ENCODE data around the gene C1orf159.
"Not testable (repeated sequence)": the region's sequence is repeated elsewhere in the genome, so short reads cannot be mapped to it uniquely, and the experiment has no call there.

C1orf159 gene

GRCh38 chr1:1058921-1059493 is 56.9 kb downstream of the C1orf159 start:
- no peaks in the 10 kb centered on the region for H3K9me3 Mint-ChIP-seq
- H3K27ac Mint-ChIP-seq: no peak overlapping the region
- H3K4me3 Mint-ChIP-seq: peak overlapping the region; percentile 79
- TF ChIP-seq, protein P1, sequence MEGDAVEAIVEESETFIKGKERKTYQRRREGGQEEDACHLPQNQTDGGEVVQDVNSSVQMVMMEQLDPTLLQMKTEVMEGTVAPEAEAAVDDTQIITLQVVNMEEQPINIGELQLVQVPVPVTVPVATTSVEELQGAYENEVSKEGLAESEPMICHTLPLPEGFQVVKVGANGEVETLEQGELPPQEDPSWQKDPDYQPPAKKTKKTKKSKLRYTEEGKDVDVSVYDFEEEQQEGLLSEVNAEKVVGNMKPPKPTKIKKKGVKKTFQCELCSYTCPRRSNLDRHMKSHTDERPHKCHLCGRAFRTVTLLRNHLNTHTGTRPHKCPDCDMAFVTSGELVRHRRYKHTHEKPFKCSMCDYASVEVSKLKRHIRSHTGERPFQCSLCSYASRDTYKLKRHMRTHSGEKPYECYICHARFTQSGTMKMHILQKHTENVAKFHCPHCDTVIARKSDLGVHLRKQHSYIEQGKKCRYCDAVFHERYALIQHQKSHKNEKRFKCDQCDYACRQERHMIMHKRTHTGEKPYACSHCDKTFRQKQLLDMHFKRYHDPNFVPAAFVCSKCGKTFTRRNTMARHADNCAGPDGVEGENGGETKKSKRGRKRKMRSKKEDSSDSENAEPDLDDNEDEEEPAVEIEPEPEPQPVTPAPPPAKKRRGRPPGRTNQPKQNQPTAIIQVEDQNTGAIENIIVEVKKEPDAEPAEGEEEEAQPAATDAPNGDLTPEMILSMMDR (IDR thresholded peaks at IDR 0.05): peak; percentile 39
- H3K36me3 Mint-ChIP-seq (ENCODE audit: low read depth): peaks cover 3% of the 10 kb centered on the region
- H3K4me1 Mint-ChIP-seq: peaks cover 19% of the 10 kb centered on the region
- peaks cover 59% of the 10 kb centered on the region for H3K27me3 Mint-ChIP-seq (ENCODE audit: low read depth, poor library complexity)
- DNase-seq: no peak

- Mint-ChIP-seq H3K4me3 (peak overlapping the region; percentile 79), H3K9me3 (no peaks in the 10 kb centered on the region), H3K36me3 (ENCODE audit: low read depth) (peaks cover 3% of the 10 kb centered on the region), H3K4me1 (peaks cover 23% of the 10 kb centered on the region), H3K27ac (no peak overlapping the region), H3K27me3 (ENCODE audit: low read depth, poor library complexity) (peaks cover 59% of the 10 kb centered on the region)
- TF ChIP-seq, protein P1 (IDR thresholded peaks at IDR 0.05): no peak
- DNase-seq: no peak
Measured at GRCh38 chr1:1058088-1058905, 57.6 kb downstream of the C1orf159 start.

DNA sequence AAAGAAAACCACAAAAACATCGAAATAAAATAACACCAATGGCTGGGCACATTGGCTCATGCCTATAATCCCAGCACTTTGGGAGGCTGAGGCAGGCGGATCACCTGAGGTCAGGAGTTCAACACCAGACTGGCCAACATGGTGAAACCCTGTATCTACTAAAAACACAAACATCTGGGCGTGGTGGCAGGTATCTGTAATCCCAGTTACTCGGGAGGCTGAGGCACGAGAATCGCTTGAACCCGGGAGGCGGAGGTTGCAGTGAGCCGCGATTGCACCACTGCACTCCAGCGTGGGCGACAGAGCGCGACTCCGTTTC is 58.2 kb downstream of the C1orf159 start:
- not testable (repeated sequence) for H3K9me3 Mint-ChIP-seq; H3K36me3 Mint-ChIP-seq (ENCODE audit: low read depth); DNase-seq; H3K27ac Mint-ChIP-seq
- Mint-ChIP-seq H3K4me3 (peak overlapping the region; percentile 79), H3K27me3 (ENCODE audit: low read depth, poor library complexity) (peaks cover 54% of the 10 kb centered on the region), H3K4me1 (peaks cover 25% of the 10 kb centered on the region)

DNA sequence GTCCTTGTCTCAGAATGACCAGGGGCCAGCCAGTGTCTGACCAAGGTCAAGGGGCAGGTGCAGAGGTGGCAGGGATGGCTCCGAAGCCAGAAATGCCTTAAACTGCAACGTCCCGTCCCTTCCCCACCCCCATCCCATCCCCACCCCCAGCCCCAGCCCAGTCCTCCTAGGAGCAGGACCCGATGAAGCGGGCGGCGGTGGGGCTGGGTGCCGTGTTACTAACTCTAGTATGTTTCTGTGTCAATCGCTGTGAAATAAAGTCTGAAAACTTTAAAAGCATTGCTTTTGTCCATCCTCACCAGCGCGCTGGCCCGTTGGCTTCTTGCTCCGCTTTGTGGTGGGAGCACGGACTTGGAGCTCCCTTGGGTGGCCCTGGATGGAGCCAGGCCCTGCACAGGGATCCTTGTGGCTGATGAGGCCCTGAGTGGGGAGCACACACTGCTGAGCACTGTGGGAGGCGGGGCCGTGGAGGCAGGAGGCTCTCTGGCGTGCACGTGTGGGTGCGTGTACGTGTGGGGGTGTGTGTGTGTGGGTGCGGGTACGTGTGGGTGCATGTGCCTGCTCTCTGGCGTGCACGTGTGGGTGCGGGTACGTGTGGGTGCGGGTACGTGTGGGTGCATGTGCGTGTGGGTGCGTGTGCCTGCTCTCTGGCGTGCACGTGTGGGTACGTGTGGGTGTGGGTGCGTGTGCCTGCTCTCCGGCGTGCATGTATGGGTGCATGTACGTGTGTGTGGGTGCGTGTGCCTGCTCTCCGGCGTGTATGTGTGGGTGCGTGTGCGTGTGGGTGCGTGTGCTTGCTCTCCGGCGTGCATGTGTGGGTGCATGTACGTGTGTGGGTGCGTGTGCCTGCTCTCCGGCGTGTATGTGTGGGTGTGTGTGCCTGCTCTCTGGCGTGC is 59.8 kb downstream of the C1orf159 start:
- peaks cover 41% of the 10 kb centered on the region for H3K27me3 Mint-ChIP-seq (ENCODE audit: low read depth, poor library complexity)
- DNase-seq: no peak
- H3K4me3 Mint-ChIP-seq: no peak overlapping the region
- TF ChIP-seq, protein P1 (IDR thresholded peaks at IDR 0.05): no peak
- no peaks in the 10 kb centered on the region for H3K9me3 Mint-ChIP-seq
- H3K4me1 Mint-ChIP-seq: peaks cover 29% of the 10 kb centered on the region
- H3K27ac Mint-ChIP-seq: no peak overlapping the region
- H3K36me3 Mint-ChIP-seq (ENCODE audit: low read depth): peaks cover 17% of the 10 kb centered on the region

DNA sequence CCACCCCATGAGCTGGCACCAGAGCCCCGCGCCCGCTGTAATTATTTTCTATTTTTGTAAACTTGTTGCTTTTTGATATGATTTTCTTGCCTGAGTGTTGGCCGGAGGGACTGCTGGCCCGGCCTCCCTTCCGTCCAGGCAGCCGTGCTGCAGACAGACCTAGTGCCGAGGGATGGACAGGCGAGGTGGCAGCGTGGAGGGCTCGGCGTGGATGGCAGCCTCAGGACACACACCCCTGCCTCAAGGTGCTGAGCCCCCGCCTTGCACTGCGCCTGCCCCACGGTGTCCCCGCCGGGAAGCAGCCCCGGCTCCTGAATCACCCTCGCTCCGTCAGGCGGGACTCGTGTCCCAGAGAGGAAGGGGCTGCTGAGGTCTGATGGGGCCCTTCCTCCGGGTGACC is 60.9 kb downstream of the C1orf159 start:
- H3K4me1 Mint-ChIP-seq: peaks cover 29% of the 10 kb centered on the region
- no peak overlapping the region for H3K4me3 Mint-ChIP-seq
- H3K36me3 Mint-ChIP-seq (ENCODE audit: low read depth): peaks cover 17% of the 10 kb centered on the region
- TF ChIP-seq, protein P1 (IDR thresholded peaks at IDR 0.05): no peak
- H3K9me3 Mint-ChIP-seq: no peaks in the 10 kb centered on the region
- peaks cover 30% of the 10 kb centered on the region for H3K27me3 Mint-ChIP-seq (ENCODE audit: low read depth, poor library complexity)
- no peak overlapping the region for H3K27ac Mint-ChIP-seq
- DNase-seq: no peak

DNA sequence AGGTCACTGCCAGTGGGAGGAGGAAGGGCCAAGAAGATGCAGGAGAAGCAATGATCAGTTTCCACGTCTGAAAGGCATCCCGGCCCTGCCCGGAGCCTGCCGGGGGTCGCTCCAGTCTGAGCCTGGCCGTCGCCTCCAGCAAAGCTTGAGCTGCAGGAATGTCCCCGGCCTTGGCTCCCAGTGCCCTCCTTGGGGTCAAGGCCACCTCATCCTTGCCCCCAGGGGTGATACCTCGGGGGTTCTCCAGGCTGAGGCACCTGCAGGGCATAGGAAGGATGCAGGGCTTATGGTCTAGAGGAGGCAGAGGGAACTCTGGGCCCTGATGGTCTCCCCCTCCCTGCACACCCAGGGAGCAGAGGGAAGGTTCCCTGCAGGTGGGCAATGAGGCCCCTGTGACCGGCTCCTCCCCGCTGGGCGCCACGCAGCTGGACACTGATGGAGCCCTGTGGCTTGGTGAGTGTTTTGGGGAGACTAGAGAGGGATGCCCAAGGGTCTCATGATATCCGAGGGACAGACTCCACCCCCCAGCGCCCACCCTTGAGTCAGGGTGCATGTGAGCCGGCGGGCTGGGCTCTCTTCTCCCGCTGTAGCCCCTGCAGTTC is 61.7 kb downstream of the C1orf159 start:
- no peak overlapping the region for H3K27ac Mint-ChIP-seq
- peaks cover 29% of the 10 kb centered on the region for H3K4me1 Mint-ChIP-seq
- peaks cover 17% of the 10 kb centered on the region for H3K36me3 Mint-ChIP-seq (ENCODE audit: low read depth)
- no peak overlapping the region for H3K4me3 Mint-ChIP-seq
- DNase-seq: no peak
- H3K27me3 Mint-ChIP-seq (ENCODE audit: low read depth, poor library complexity): peaks cover 26% of the 10 kb centered on the region
- no peaks in the 10 kb centered on the region for H3K9me3 Mint-ChIP-seq
- TF ChIP-seq, protein P1 (IDR thresholded peaks at IDR 0.05): no peak

Data from nephron progenitor cell (in vitro differentiated cells).